ENCODE data around the gene ERH.

DNA sequence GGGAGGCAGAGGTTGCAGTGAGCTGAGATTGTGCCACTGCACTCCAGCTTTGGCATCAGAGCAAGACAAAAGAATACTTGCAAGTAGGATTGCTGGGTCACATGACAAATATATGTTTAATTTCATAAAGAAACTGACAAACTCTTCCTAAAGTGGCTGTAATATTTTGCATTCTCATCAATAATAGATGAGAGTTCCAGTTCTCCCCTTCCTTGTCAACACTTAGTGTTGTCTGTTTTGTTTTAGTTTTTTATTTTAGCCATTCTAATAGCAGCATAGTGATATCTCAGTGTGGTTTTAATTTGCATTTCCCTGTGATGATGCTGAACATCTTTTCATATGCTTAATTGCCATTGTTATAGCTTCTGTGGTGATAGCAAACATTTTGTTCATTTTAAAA lies 31.5 kb upstream of the ERH start:
- TF ChIP-seq, protein P1, sequence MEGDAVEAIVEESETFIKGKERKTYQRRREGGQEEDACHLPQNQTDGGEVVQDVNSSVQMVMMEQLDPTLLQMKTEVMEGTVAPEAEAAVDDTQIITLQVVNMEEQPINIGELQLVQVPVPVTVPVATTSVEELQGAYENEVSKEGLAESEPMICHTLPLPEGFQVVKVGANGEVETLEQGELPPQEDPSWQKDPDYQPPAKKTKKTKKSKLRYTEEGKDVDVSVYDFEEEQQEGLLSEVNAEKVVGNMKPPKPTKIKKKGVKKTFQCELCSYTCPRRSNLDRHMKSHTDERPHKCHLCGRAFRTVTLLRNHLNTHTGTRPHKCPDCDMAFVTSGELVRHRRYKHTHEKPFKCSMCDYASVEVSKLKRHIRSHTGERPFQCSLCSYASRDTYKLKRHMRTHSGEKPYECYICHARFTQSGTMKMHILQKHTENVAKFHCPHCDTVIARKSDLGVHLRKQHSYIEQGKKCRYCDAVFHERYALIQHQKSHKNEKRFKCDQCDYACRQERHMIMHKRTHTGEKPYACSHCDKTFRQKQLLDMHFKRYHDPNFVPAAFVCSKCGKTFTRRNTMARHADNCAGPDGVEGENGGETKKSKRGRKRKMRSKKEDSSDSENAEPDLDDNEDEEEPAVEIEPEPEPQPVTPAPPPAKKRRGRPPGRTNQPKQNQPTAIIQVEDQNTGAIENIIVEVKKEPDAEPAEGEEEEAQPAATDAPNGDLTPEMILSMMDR (IDR thresholded peaks at IDR 0.05) = no peak
- TF ChIP-seq POLR2A (IDR thresholded peaks at IDR 0.05) = no peak
